GM12892 (cell line): ENCODE measurements around the gene FOXL2.
A peak's percentile ranks its signal among the peaks of the same experiment; 100 is the strongest.

Experiments used
- DNase-seq: peaks from one replicate; pipeline ENCODE4 v3.0.0; 2011; ENCODE audit not compliant: insufficient read length
- FAIRE-seq: peaks from 2 replicates; lab custom pipeline; 2011; peaks lifted over from hg19 to GRCh38; lab: Jason Lieb, UNC
- POLR2A ChIP-seq: IDR thresholded peaks from 2 replicates; pipeline ENCODE4 v1.6.1; 2011; ENCODE audit warnings: low read depth, low read length, control low read depth
- POLR2AphosphoS5 ChIP-seq: IDR thresholded peaks from 2 replicates; pipeline ENCODE4 v1.6.1; 2011; ENCODE audit warnings: low read depth, low read length, control low read depth
- TAF1 ChIP-seq: IDR thresholded peaks from 2 replicates; pipeline ENCODE4 v1.6.1; 2011; ENCODE audit warnings: low read depth, mild to moderate bottlenecking, control low read depth, low read length, borderline replicate concordance

The FOXL2 gene

GRCh38 chr3:138919325-138919724 is 27.6 kb downstream of the FOXL2 start:
- TF ChIP-seq TAF1 (no peak), POLR2AphosphoS5 (no peak), POLR2A (no peak)
- FAIRE-seq, result no peak
- no peak for DNase-seq

DNA sequence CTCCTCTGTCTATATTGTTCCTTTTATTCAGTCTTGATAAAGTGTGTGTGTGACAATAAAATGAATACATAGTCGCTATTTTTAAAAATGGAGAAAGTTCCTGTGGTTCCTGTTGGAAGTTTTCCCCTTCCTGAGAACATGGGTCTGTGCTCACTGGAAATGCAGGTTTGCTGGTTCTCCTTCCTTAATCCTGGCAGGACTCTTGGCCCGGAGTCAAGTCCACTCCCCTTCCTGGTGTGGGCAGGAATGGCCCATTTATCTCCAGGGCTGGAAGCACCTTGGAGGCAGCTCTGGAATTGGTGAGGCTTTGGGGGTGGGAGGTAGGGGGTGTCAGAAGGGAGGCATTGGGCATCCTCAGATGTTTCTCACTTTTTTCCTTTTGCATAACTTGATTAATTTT is 30.1 kb downstream of the FOXL2 start:
- FAIRE-seq, result no peak
- DNase-seq, result no peak
- TF ChIP-seq POLR2A, result no peak
- TF ChIP-seq POLR2AphosphoS5, result no peak
- TF ChIP-seq TAF1, result no peak

DNA sequence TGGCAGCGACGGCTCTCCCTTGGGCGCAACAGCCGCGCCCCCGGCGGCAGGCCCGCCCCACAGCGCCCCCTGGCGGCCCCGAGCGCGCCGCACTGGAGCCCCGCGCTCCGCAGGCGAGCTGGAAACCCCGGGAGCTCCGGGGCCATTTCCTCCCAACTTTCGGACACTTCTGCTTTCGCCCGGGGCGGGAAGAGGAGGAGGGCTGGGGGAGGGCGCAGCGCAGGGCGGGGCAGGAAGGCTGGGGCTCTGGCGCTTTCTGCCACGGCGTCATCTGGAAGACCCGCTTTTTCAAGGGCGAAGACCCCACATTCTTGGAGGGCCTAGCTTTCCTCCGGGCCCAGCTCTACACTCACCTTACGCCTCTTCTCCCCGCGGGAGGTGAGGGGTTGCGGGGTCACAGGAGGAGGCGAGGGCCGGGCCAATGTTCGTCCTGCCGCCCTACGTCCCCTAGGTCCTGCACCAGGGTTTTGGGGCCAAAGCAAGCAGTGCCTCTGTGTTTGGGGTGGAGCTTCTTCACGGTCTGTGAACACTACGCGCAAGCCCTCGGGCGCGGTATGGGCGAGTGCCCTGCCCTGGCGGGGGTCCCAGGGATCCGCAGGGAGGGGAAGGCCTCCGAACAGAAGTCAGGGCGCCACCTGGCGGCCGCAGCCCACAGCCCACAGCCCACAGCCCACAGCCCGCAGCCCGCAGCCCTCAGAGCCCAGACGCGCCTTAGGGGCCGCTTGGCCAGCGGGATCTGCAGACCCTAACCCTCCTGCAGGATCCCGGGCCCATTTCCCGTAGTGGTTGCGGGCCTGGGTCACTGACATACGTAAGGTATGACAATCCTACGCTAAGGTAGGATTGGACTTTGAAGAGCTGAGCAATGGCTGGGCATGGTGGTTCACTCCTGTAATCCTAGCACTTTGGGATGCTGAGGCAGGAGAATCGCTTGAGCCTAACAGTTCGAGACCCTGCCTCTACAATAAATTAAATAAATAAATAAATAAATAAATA is 31.1 kb downstream of the FOXL2 start:
- DNase-seq, result peak; percentile 85
- FAIRE-seq, result peak; percentile 70
- TF ChIP-seq POLR2AphosphoS5, result no peak
- TF ChIP-seq TAF1, result peak; percentile 25; the same call in 1 of the 2 replicates

DNA sequence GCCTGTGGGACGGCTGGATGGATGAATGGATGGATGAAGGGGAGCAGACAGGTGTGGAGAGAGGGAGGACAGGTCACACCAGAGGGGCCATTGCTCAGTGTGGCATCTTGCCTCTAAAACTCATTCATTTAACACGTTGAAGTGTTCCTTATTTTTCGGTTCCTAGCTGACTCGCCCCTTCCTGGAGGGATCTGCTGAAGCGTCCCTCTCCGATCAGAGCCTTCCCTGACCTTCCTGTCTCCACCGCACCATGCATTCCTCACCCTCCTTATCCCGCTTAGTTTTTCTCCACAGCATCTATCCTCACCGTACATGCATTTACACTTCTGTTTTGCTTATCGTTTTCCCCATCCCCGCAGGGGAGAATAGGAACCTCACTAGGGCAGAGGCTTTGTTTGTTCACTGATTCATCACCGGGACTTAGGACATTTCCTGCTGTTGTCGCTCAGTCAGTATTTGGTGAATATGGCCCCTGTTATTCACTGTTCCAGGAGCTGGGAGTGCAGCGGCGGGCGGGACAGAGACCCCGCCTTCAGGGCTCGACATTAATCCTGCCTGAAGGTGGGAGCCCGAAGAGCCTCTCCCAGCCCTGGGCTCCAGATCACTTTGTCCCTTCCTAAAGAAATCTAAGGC is 32.0 kb downstream of the FOXL2 start:
- DNase-seq (no peak), FAIRE-seq (no peak)
- no peak for TF ChIP-seq TAF1
- no peak for TF ChIP-seq POLR2A
- TF ChIP-seq POLR2AphosphoS5, result no peak

GRCh38 chr3:138913766-138914165 is 33.2 kb downstream of the FOXL2 start:
- no peak for DNase-seq
- no peak for FAIRE-seq
- no peak for TF ChIP-seq TAF1
- TF ChIP-seq POLR2A, result no peak
- TF ChIP-seq POLR2AphosphoS5, result no peak

DNA sequence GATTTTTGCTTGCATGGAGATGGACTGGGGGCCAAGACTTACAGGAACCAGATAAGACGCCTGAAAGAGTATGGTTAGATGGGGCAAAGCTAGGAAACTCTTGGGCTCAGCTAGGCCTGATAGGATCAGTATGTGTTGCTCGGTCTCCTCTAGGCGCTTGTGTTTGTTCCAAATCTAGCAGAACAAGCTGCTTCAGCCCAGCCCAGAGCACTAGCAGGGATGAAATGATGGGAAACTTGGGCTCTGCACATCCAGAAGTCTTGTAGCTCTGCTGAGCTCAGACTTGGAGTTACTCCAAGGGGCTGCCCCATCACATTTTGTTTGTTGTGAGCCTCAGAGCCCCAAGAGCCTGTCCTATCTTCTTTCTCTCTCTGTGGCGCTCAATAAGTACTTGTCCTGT is 34.7 kb downstream of the FOXL2 start:
- TF ChIP-seq POLR2A (no peak), TAF1 (no peak), POLR2AphosphoS5 (no peak)
- FAIRE-seq, result no peak

GRCh38 chr3:138911621-138912020 is 35.3 kb downstream of the FOXL2 start:
- FAIRE-seq (no peak), DNase-seq (no peak)
- TF ChIP-seq TAF1 (no peak), POLR2A (no peak), POLR2AphosphoS5 (no peak)

More for the DNA sequence above, 34.7 kb downstream of the FOXL2 start:
- no peak for DNase-seq

DNA sequence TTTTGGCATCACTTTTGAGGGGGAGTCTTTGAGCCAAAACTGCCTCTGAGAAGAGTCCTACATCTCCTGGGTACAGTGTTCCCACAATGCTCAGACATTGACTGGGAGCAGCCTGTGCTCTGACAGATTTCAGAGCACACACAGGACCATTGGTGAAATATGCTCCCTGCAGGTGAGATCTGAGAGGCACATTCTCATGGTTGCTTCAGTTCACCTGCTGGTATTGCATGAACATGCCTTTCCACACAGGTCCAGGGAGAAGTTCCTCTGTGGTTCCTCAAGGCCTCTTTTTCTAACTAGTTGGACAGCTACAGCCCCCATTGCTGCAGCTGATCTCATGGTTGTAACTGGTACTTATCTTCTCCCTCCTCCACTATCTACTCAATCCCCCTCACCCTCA is 37.0 kb downstream of the FOXL2 start:
- no peak for DNase-seq
- no peak for FAIRE-seq
- TF ChIP-seq POLR2A (no peak), TAF1 (no peak), POLR2AphosphoS5 (no peak)

DNA sequence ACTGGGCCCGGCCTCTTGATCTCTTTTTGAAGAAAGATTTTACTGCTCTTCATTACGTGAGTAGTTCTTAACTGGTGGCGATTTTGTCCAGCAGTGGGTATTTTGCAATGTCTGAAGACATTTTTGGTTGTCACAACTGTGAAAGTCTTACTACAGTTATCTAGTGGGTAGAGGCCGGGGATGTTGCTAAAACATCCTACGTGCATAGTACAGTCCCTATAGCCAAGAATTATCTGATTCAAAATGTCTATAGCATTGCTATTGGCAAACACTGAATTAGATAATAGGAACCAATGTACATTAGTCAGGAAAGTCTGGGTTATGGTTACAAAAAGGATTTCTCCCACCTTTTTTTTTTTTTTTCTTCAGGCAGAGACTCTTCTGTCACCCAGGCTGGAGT is 38.1 kb downstream of the FOXL2 start:
- FAIRE-seq (no peak), DNase-seq (no peak)
- TF ChIP-seq POLR2AphosphoS5 (no peak), POLR2A (no peak), TAF1 (no peak)

DNA sequence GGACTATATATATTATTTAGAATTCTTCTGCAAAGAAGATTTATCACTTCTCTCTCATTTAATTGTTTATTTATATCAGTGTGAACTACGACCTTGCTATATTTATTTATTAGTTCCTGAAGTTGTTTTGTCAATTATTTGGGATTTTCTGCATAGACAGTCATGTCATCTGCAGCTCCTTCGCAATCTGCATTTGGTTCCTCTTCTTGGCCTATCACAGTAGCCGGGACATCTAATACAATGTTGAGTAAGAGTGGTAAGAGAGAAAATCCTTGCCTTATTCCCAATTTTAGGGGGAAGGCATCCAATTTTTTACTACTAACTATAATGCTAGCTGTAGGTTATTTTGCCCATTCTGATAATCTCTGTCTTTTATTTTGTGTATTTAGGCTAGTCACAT is 39.4 kb downstream of the FOXL2 start:
- no peak for TF ChIP-seq POLR2A
- TF ChIP-seq TAF1, result no peak
- no peak for TF ChIP-seq POLR2AphosphoS5
- FAIRE-seq, result no peak
- no peak for DNase-seq

GRCh38 chr3:138902171-138902570 is 44.8 kb downstream of the FOXL2 start:
- DNase-seq (no peak), FAIRE-seq (no peak)
- TF ChIP-seq TAF1, result no peak
- TF ChIP-seq POLR2A, result no peak
- no peak for TF ChIP-seq POLR2AphosphoS5

- no peak for FAIRE-seq
- no peak for TF ChIP-seq POLR2AphosphoS5
- no peak for TF ChIP-seq TAF1
- TF ChIP-seq POLR2A, result no peak
- DNase-seq, result no peak
Measured at GRCh38 chr3:138901567-138901966, 45.4 kb downstream of the FOXL2 start.
